Mucosa of descending colon (tissue), 3 donors: ENCODE data around the gene COG5. TPM values are rescaled to one million over a fixed set of nuclear protein-coding genes. Genes with fewer than 3 reads are reported as not detected.

Source experiments
- ATAC-seq: fragments of 200-7000 bp; cut with Tn5 transposase; one replicate; pipeline ENCODE4 v1.9.1; 2020; ENCODE audit warnings: mild to moderate bottlenecking, moderate library complexity
- DNase-seq, 3 donors: peaks; one replicate each; pipeline ENCODE4 v3.0.0-alpha.2; 2020
- H3K36me3 ChIP-seq: fragments of 200-600 bp; one replicate; pipeline ENCODE4 v1.8.0; 2021; ENCODE audit warnings: low read depth, mild to moderate bottlenecking
- H3K4me1 ChIP-seq: fragments of 200-600 bp; one replicate; pipeline ENCODE4 v1.8.0; 2021; ENCODE audit warnings: low read depth, mild to moderate bottlenecking
- H3K4me3 ChIP-seq: fragments of 200-600 bp; one replicate; pipeline ENCODE4 v1.8.0; 2021; ENCODE audit warnings: mild to moderate bottlenecking
- H3K9me3 ChIP-seq: fragments of 200-600 bp; one replicate; pipeline ENCODE4 v1.8.0; 2021; ENCODE audit warnings: mild to moderate bottlenecking
- intact Hi-C, 2 donors: fragments of 100-400 bp; cut with DNase I in 1 of 2; cut with micrococcal nuclease in 1 of 2; formaldehyde crosslinking; loops; one replicate each; pipeline versions ENCODE4 v1.11.0 to v1.11.1; 2022; cut with DNase I, micrococcal nuclease
- total RNA-seq, 3 donors: library from RNA; stranded (reverse); fragmentation: NEBNext Ultra II Directional in 2 of 3; extraction: Animal tissue kit (Norgen Biotek cat#: 25700) in 2 of 3; gene quantifications; one replicate each; pipeline versions ENCODE4 v1.2.1 to v1.2.4, GENCODE V29; 2021 to 2023
- TF ChIP-seq, protein P1 (sequence below): fragments of 200-600 bp; IDR thresholded peaks from one replicate; pipeline ENCODE4 v1.8.0; 2022; ENCODE audit warnings: antibody characterized with exemption, mild to moderate bottlenecking
- donor health status: DM: no; HTN: no; CAD: no; lungs with moderate emphysema.
- donor health status: DM: no; HTN: no; CAD: no.
- donor health status: DM: no; HTN: yes; CAD: no.

The COG5 gene
- total RNA-seq, 3 donors from 2014 or later: 46.8 to 56.4 (median 47.7) TPM

DNA sequence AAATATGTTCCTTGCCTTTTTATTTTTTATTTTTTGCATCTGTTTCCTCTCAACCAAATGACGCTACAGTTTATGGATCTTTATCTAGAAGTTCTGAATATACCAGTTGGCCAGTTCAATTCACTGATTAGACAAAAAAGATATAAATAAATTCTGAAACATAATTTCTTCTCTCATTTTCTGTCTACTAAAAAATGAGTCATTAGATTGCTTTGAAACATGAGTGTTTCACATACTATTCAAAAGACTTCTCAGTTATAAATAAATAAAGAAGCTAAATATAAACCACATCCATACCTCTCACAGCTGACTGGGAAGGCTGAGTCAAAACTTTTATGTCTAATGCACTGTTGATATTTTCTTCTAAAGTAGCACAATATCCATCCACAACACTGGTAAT, 191.4 kb downstream of the COG5 start:
- Histone ChIP-seq H3K36me3 (no peaks in the 10 kb centered on the region), H3K4me1 (no peaks in the 10 kb centered on the region), H3K4me3 (no peak overlapping the region), H3K9me3 (no peaks in the 10 kb centered on the region)
- ATAC-seq (no peak), DNase-seq (no peak)
- TF ChIP-seq, protein P1, sequence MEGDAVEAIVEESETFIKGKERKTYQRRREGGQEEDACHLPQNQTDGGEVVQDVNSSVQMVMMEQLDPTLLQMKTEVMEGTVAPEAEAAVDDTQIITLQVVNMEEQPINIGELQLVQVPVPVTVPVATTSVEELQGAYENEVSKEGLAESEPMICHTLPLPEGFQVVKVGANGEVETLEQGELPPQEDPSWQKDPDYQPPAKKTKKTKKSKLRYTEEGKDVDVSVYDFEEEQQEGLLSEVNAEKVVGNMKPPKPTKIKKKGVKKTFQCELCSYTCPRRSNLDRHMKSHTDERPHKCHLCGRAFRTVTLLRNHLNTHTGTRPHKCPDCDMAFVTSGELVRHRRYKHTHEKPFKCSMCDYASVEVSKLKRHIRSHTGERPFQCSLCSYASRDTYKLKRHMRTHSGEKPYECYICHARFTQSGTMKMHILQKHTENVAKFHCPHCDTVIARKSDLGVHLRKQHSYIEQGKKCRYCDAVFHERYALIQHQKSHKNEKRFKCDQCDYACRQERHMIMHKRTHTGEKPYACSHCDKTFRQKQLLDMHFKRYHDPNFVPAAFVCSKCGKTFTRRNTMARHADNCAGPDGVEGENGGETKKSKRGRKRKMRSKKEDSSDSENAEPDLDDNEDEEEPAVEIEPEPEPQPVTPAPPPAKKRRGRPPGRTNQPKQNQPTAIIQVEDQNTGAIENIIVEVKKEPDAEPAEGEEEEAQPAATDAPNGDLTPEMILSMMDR: no peak
- intact Hi-C loops: no loop called here

DNA sequence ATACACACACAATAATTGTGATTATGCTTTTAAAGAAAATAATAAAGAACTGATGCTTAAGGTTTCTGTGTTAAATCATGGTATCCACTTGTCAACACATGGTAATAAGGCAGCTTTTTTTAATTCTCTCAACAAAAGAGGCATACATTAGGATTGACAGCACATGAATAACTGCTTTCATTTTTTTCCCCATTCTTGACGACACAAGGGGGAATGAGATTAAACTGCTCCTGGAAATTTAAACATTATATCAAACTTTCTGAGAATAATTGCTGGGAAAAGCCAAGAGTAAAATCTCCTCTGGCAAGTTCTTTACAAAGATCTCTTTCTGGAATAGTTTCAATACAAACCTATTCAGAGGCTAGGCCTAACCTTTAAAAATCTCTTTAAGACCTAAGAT, 192.9 kb downstream of the COG5 start:
- DNase-seq (no peak), ATAC-seq (no peak)
- TF ChIP-seq, protein P1: no peak
- no peaks in the 10 kb centered on the region for H3K4me1 ChIP-seq
- H3K36me3 ChIP-seq: no peaks in the 10 kb centered on the region
- no peaks in the 10 kb centered on the region for H3K9me3 ChIP-seq
- no peak overlapping the region for H3K4me3 ChIP-seq
- intact Hi-C loops: no loop called here

DNA sequence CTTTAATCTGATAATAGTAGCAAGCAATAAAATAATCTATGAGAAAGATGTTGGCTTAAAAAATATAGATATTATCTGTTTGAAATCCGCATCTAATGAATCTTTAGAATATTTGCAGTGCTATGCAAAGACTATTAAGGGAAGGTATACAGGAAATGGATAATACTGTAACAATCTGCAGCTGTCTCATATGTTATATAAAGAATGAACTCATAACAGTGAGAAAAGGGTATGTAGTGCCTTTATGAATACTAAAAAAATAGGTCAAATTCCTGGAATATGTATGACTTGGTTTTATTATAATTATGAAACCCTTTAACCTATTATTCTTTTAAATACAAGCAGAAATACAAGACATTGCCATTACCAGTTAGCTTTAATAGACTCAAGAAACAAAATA, 198.9 kb downstream of the COG5 start:
- no peak overlapping the region for H3K4me3 ChIP-seq
- intact Hi-C loops: no loop called here
- DNase-seq (no peak), ATAC-seq (no peak)
- peaks cover 4% of the 10 kb centered on the region for H3K36me3 ChIP-seq
- H3K4me1 ChIP-seq: no peaks in the 10 kb centered on the region
- TF ChIP-seq, protein P1: no peak
- H3K9me3 ChIP-seq: peaks cover 8% of the 10 kb centered on the region

DNA sequence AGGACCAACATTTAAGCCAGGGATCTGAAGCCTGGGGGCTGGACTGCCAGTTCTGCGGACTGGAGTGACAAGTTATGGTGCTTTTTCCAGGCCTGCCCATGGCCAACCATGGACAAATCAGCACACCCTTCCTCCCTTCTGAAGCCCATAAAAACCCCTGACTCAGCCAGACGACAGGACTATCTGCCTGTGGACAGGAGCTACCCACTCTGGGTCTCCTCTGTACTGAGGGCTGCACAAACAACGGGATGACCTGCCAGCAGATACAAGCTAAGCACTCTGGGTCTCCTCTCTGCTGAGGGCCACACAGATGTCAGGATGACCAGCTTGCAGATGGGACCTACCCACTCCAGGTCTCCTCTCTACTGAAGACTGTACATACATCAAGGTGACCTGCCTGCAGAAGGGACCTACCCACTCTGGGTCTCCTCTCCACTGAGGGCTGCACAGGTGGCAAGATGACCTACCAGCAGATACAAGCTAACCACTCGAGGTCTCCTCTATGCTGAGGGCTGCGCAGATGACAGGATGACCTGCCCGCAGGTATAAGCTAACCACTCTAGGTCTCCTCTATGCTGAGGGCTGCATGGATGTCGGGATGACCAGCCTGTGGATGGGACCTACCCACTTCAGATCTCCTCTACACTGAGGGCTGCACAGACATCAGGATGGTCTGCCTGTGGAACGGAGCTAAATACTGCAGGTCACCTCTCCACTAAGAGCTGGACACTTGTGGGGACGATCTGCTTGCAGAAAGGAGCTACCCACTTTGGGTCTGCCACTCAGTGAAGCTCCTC, 204.0 kb downstream of the COG5 start:
- DNase-seq: no peak
- H3K9me3 ChIP-seq: peaks cover 8% of the 10 kb centered on the region
- H3K36me3 ChIP-seq: peaks cover 4% of the 10 kb centered on the region
- ATAC-seq: no peak
- no peaks in the 10 kb centered on the region for H3K4me1 ChIP-seq
- TF ChIP-seq, protein P1: no peak
- intact Hi-C loops: no loop called here
- H3K4me3 ChIP-seq: no peak overlapping the region

DNA sequence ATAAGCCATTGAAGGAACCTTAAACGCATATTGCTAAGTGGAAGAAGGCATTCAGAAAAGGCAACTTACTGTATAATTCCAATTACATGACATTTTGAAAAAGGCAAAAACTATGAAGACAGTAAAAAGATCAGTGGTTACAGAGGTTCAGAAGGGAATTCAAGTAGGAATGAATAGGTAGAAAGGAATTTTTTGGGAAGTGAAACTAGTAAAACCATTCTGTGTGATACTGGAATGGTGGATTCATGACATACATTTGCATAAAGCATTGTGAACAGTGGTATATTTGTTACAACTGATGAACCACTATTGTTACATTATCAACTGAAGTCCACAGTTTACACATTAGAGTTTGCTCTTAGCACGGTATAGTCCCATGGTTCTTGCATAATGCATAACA, 208.1 kb downstream of the COG5 start:
- no peaks in the 10 kb centered on the region for H3K36me3 ChIP-seq
- peaks cover 7% of the 10 kb centered on the region for H3K9me3 ChIP-seq
- ATAC-seq (no peak), DNase-seq (no peak)
- intact Hi-C loops: no loop called here
- H3K4me1 ChIP-seq: no peaks in the 10 kb centered on the region
- H3K4me3 ChIP-seq: no peak overlapping the region
- TF ChIP-seq, protein P1: no peak

DNA sequence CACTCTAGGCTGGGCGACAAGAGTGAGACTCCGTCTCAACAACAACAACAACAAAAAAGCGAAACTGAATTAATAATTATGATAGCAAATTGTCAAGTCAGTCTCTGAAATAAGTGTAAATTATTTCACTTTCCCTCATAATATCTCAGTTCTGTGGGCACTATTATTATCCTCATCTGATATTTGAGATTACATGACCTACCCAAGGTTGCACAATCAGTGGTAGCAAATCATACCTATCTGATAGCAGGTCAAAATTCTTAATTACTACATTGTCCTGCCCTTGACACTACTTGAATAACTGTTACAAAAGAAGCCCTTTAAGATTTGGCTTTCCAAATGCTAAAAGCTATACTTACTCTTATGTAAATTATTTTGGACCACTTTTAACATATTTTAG, 209.1 kb downstream of the COG5 start:
- no peak overlapping the region for H3K4me3 ChIP-seq
- H3K4me1 ChIP-seq: no peaks in the 10 kb centered on the region
- H3K36me3 ChIP-seq: no peaks in the 10 kb centered on the region
- DNase-seq (no peak), ATAC-seq (no peak)
- intact Hi-C loops: no loop called here
- H3K9me3 ChIP-seq: no peaks in the 10 kb centered on the region
- TF ChIP-seq, protein P1: no peak
